WERI-Rb-1 (cell line): ENCODE results near the gene ARHGAP10.
A peak's percentile ranks its signal among the peaks of the same experiment; 100 is the strongest.

Experiments
- DNase-seq: peaks from one replicate; pipeline ENCODE4 v3.0.0-alpha.2; 2020
- H3K27ac ChIP-seq: fragments of 250-450 bp; sonication (Bioruptor Pico); 2 replicates; pipeline ENCODE4 v1.5.1; 2020; ENCODE audit warnings: mild to moderate bottlenecking, moderate library complexity
- H3K27me3 ChIP-seq: fragments of 250-450 bp; sonication (Bioruptor Pico); 2 replicates; pipeline ENCODE4 v1.5.1; 2021; ENCODE audit warnings: mild to moderate bottlenecking, low read depth, moderate library complexity; ENCODE audit not compliant: insufficient read depth, severe bottlenecking
- H3K36me3 ChIP-seq: fragments of 250-450 bp; sonication (Bioruptor Pico); 2 replicates; pipeline ENCODE4 v1.5.1; 2020; ENCODE audit warnings: mild to moderate bottlenecking, moderate library complexity
- H3K4me3 ChIP-seq: 2 replicates; pipeline ENCODE4 v1.5.1; 2011; ENCODE audit warnings: low read depth, mild to moderate bottlenecking, control low read depth, low read length
- H3K9me3 ChIP-seq: fragments of 250-450 bp; sonication (Bioruptor Pico); 2 replicates; pipeline ENCODE4 v1.5.1; 2021; ENCODE audit warnings: mild to moderate bottlenecking, moderate library complexity; ENCODE audit not compliant: severe bottlenecking
- CTCF ChIP-seq: IDR thresholded peaks from 2 replicates; pipeline ENCODE4 v1.5.1; 2011; ENCODE audit warnings: low read depth, mild to moderate bottlenecking, control low read depth, inconsistent platforms, low read length

The ARHGAP10 gene

GRCh38 chr4:148071009-148071408, 339.1 kb downstream of the ARHGAP10 start:
- TF ChIP-seq CTCF, result no peak
- peak; percentile 53 for DNase-seq
- H3K27ac ChIP-seq, result no peak overlapping the region
- no peak overlapping the region for H3K4me3 ChIP-seq
- H3K9me3 ChIP-seq, result peaks cover 4% of the 10 kb centered on the region
- no peaks in the 10 kb centered on the region for H3K27me3 ChIP-seq
- H3K36me3 ChIP-seq, result peaks cover 40% of the 10 kb centered on the region

GRCh38 chr4:148072789-148073188, 340.9 kb downstream of the ARHGAP10 start:
- H3K9me3 ChIP-seq, result peaks cover 4% of the 10 kb centered on the region
- no peak for TF ChIP-seq CTCF
- no peak overlapping the region for H3K27ac ChIP-seq
- no peak for DNase-seq
- H3K4me3 ChIP-seq, result no peak overlapping the region
- H3K36me3 ChIP-seq, result peaks cover 40% of the 10 kb centered on the region
- no peaks in the 10 kb centered on the region for H3K27me3 ChIP-seq

GRCh38 chr4:148073349-148073748, 341.5 kb downstream of the ARHGAP10 start:
- Histone ChIP-seq H3K36me3 (peaks cover 40% of the 10 kb centered on the region), H3K27me3 (no peaks in the 10 kb centered on the region), H3K27ac (no peak overlapping the region), H3K4me3 (no peak overlapping the region), H3K9me3 (peaks cover 4% of the 10 kb centered on the region)
- no peak for DNase-seq
- no peak for TF ChIP-seq CTCF

GRCh38 chr4:148074462-148074861, 342.6 kb downstream of the ARHGAP10 start:
- Histone ChIP-seq H3K36me3 (peaks cover 40% of the 10 kb centered on the region), H3K9me3 (peaks cover 4% of the 10 kb centered on the region), H3K27ac (no peak overlapping the region), H3K27me3 (no peaks in the 10 kb centered on the region), H3K4me3 (no peak overlapping the region)
- TF ChIP-seq CTCF, result no peak
- no peak for DNase-seq

GRCh38 chr4:148075438-148075837, 343.6 kb downstream of the ARHGAP10 start:
- H3K9me3 ChIP-seq, result peaks cover 4% of the 10 kb centered on the region
- H3K36me3 ChIP-seq, result peaks cover 40% of the 10 kb centered on the region
- DNase-seq, result no peak

More at GRCh38 chr4:148075438-148075837, 343.6 kb downstream of the ARHGAP10 start:
- Histone ChIP-seq H3K4me3 (no peak overlapping the region), H3K27ac (no peak overlapping the region), H3K27me3 (no peaks in the 10 kb centered on the region)
- TF ChIP-seq CTCF, result no peak
